Glomerular endothelial cell (primary cell): ENCODE data around the gene KDM5A. TPM values are rescaled to one million over a fixed set of nuclear protein-coding genes. Genes with fewer than 3 reads are reported as not detected.
"Not testable (repeated sequence)": the region's sequence is repeated elsewhere in the genome, so short reads cannot be mapped to it uniquely, and the experiment has no call there.

Experiments used
- DNase-seq: peaks from one replicate; pipeline ENCODE4 v3.0.0-alpha.2; 2011; ENCODE audit warnings: low read depth, low spot score; ENCODE audit errors: extremely low read depth
- total RNA-seq: library from RNA; depleted of rRNA; stranded (reverse); fragments of >200 nt; gene quantifications from 2 replicates; pipeline ENCODE4 v1.2.3, GENCODE V29; 2015

Gene KDM5A
- 56.2 and 70.1 TPM in 2 replicates for total RNA-seq

GRCh38 chr12:389142-390096, at the start of gene KDM5A:
Gene KDM5A (minus strand): TSS chr12:389320. CDS start chr12:389091, 229 bp downstream.
- DNase-seq = no peak

DNA sequence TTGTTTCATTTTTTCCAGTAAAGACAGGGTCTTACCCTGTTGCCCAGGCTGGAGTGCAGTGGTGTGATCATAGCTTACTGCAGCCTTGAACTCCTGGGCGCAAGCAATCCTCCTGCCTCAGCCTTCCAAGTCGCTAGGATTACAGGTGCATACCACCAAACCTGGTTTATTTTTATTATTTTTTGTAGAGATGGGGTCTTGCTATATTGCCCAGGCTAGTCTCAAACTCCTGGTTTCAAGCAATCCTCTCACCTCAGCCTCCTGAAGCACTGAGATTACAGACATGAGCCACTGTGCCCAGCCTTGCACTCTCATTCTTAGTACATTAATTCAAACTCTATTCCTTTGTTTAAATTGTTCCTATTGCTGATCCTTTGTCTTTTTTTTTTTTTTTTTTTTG, 46.6 kb upstream of the KDM5A start:
- DNase-seq = not testable (repeated sequence)

DNA sequence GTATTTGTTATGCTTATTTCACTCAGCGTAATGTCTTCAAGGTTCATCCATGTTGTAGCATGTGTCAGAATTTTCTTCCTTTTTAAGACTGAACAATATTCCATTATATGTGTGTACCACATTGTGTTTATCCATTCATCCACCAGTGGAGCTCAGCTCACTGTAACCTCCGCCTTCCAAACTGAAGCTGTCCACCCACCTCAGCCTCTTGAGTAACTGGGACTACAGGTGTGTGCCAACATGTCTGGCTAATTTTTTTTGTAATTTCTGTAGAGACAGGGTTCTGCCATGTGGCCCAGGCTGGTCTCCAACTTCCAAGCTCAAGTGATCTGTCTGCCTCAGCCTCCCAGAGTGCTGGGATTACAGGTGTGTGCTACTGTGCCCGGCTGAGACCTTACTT, 33.4 kb upstream of the KDM5A start:
- DNase-seq = no peak

DNA sequence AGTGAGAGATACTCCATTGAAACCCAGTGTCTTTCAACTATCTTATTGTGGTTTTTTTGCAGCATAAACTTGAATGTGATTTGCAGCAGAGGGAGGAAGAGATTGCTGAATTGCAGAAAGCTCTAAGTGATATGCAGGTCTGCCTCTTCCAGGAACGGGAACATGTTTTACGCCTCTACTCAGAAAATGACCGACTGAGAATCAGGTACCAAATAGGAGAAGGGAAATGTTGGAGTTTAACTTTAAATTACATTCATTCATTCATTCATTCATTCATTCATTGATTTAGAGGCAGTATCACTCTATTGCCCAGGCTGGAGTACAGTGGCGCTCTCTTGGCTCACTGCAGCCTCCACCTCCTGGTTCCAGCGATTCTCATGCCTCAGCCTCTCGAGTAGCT, 29.3 kb upstream of the KDM5A start:
- no peak for DNase-seq

GRCh38 chr12:414859-415258, 25.7 kb upstream of the KDM5A start:
- no peak for DNase-seq

- DNase-seq = no peak
Observed at GRCh38 chr12:402029-402389, 12.9 kb upstream of the KDM5A start.

- DNase-seq = peak; percentile 82
Observed at GRCh38 chr12:401235-402028, 12.3 kb upstream of the KDM5A start, which contains the start of gene CCDC77. Gene CCDC77 (plus strand): TSS chr12:401644. CDS start chr12:409384, 7,740 bp downstream.

DNA sequence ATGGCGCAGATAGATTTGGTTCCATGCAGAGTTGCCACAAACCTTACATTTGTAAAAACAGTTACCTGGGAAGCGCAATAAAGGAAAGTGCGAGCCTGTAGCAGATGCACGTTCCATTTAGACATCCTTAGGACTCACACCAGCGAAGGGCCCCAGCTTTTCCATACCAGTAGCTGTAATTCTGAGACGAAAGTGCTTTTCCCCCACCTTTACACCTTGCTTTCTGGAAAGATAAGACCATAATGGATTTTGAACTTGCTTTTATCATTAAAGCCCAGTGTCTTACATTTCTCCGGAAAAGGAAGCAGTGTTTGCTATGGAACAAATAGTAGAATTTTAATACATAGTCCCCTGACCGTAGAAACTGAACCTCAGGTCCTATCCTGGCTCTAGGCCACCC, 11.7 kb upstream of the KDM5A start:
- no peak for DNase-seq

- no peak for DNase-seq
Observed at GRCh38 chr12:388541-389141, 479 bp downstream of the KDM5A start.

DNA sequence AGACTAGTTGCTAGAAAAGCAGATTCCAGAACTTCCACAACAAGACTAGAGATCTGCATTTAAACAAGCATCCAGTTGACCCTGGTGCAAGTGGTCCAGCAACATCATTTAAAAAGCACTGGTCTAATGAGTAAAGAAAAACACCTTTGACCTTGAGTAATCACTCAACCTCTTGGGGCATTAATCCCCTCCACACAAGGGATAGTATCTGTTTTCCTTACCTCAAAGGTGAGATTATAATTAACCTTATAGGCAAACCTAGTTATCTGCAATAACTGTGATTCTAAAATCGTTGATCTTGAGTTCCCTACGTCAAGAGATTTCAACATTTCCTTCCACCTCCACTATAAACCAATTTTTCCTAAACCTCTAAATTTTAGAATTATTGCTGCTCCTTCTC, 1.1 kb downstream of the KDM5A start:
- DNase-seq = no peak

DNA sequence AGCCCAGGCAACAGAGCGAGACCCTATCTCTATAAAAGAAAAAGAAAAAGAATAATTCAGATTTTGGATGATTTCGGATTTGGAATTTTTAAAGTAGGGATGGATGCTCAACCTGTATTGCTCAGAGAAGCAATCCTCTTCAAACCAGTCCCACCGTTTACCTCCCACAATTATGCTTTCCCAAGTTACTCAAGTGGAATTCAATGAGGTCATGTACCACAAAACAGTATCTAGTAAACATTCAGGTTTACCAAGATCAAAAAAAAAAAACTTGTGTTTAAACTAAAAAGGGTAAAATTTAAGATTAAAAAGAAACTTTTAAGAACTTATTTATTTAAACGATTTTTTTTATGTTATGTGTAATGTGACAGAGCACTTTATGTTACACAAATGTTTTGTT, 2.5 kb downstream of the KDM5A start:
- DNase-seq = no peak

GRCh38 chr12:370739-371485, 18.2 kb downstream of the KDM5A start:
- DNase-seq = not testable (repeated sequence)

- DNase-seq = no peak
Observed at GRCh38 chr12:367972-368371, 21.1 kb downstream of the KDM5A start.

DNA sequence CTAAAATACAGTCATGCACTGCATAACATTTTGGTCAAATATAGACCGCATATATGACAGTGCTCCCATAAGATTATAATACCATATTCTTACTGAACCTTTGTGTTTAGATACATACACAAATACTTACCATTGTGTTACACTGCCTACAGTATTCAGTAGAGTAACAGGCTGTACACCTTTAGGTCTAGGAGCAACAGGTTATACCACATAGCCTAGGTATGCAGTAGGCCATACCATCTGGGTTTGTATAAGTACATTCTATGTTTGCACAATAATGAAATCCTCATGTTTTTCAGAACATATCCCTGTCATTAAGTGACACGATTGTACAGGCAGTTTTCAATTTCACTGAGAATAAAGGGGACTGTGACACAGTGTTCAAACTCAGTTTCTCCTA, 22.3 kb downstream of the KDM5A start:
- no peak for DNase-seq

GRCh38 chr12:359091-359490, 30.0 kb downstream of the KDM5A start:
- DNase-seq = no peak

GRCh38 chr12:356276-356988, 32.7 kb downstream of the KDM5A start:
- no peak for DNase-seq

DNA sequence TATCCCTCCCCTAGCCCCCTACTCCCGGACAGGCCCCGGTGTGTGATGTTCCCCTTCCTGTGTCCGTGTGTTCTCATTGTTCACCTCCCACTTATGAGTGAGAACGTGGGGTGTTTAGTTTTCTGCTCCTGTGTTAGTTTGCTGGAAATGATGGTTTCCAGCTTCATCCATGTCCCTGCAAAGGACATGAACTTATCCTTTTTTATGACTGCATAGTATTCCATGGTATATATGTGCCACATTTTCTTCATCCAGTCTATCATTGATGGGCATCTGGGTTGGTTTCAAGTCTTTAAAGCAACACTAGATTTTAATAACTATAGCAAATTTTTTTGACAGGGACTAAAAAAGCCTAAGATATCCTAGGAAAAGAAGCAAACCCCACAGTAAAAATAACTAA, 37.9 kb downstream of the KDM5A start:
- DNase-seq = not testable (repeated sequence)

DNA sequence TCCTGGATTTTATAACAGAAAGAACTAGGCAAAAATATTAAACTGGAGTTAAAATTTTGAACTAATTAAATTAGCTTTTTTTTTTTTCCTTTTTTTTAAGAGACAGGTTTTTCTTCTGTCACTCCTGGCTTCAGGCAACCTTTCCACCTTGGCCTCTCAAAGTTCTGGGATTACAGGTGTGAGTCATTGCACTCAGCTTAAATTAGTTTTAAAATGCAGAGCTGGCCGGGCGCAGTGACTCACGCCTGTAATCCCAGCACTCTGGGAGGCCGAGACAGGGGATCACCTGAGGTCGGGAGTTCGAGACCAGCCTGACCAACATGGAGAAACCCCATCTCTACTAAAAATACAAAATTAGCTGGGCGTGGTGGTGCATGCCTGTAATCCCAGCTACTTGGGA, 39.5 kb downstream of the KDM5A start:
- DNase-seq = not testable (repeated sequence)

DNA sequence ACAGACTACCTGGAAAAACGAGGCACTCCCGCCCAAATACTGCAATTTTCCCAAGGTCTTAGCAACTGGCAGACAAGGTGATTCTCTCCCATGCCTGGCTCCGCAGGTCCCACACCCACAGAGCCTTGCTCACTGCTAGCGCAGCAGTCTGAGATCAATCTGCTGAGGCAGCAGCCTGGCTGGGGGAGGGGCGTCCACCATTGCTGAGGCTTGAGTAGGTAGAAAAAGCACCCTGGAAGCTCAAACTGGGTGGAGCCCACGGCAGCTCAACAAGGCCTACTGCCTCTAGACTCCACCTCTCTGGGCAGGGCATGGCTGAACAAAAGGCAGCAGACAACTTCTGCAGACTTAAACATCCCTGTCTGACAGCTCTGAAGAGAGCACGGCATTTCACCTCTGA, 46.1 kb downstream of the KDM5A start:
- not testable (repeated sequence) for DNase-seq

GRCh38 chr12:337039-337438, 52.1 kb downstream of the KDM5A start:
- DNase-seq = no peak
